GM18511 (cell line): Measurements from ENCODE around the gene CD151.
A peak's percentile ranks its signal among the peaks of the same experiment; 100 is the strongest.

Source experiments
- ATAC-seq: cut with Tn5 transposase; IDR thresholded peaks from one replicate; pipeline ENCODE4 v1.9.1; 2021; ENCODE audit warnings: mild to moderate bottlenecking, moderate library complexity; ENCODE audit not compliant: unreplicated experiment

CD151 gene

DNA sequence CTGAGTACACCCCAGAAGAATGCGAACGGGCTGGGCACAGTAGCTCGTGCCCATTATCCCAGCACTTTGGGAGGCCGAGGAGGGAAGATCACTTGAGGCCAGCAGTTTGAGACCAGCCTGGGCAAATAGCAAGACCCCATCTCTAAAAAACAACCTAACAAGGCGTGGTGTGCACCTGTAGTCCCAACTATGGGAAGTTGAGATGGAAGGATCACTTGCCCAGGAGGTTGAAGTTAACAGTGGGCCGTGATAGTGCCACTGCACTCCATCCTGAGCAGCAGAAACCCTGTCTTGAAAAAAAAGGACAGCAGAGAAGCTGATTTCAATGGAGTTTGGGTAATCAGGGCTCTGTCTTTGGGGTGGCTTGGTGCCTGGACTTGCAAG lies 19.7 kb upstream of the CD151 start:
- ATAC-seq: no peak

DNA sequence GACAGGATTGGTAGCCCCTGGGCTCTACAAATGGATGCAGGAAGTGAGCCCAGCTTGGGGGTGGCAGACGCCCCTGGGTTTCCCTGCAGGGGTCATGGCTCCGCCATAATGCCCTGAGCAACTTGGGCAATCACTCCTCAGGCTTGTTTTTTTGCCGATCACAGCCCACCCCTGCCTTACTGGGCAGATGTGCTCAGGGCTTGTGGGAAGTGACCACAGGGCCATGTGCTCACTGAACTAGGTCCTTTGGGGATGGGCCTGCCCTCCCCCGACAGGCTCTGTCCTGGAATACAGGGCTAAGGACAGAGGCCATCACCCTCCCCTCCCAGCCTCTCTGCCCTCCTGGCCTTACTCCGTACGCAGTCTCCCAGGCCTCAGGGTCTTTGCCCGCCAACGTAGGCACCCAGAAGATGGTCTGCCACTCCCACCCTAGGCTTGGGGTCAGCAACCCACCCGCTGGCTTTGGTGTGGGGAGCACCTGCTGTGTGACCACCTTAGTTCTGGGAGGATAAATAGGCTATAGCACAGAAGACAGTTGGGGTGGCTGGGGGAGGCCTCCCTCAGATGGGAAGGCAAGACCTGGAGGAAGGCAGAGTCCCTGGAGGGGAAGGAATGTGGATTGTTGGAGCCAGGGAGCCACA lies 19.2 kb upstream of the CD151 start:
- ATAC-seq: no peak

DNA sequence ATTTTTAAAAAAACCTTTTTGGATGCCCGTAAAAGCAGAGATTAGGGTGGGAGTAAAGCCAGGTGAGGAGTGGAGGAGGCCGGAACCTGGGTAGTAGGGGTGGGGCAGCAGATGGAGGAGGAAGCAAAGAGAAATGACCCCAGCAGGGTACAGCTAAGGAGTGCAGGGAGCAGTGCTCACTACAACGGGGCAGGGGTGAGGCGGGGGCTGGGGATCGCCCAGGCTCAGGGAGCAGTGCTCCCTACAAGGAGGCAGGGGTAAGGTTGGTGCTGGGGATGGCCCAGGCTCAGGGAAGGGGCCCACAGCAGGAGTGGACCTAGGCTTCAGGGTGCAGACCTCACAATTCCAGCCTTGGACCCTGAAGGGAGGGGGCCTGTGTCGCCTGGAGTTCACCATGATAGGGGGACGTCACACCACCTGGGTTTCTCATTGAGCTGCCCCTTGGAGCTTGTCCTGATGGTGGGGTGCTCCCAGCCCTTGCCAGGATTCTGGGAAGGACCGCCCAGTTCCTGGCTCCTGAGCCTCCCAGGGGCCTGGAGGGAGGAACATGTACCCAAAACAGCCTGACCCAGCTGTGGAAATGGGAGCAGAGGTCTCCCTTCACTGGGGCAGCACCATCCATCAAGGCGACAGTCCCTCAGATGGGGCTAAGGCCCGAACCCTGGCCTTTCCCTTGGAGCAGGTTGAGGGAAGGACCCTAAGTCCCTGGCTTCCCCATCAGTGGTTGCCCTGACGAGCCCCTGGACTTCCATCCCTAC lies 16.9 kb upstream of the CD151 start:
- no peak for ATAC-seq

DNA sequence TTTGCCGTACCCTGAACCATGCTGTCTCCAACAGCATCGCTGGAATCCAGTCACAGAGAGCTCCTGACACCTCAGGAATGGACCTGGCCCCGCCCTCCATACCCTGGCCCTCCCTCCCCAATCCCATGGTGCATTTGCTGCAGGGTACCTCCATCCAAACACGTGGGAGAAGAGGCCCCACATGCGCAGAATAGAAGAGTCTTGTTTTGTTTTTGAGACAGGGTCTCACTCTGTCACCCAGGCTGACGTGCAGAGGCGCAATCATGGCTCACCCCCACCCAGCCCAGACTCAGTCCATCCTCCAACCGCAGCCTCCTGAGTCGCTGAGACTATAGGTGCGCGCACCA lies 16.3 kb upstream of the CD151 start:
- no peak for ATAC-seq

DNA sequence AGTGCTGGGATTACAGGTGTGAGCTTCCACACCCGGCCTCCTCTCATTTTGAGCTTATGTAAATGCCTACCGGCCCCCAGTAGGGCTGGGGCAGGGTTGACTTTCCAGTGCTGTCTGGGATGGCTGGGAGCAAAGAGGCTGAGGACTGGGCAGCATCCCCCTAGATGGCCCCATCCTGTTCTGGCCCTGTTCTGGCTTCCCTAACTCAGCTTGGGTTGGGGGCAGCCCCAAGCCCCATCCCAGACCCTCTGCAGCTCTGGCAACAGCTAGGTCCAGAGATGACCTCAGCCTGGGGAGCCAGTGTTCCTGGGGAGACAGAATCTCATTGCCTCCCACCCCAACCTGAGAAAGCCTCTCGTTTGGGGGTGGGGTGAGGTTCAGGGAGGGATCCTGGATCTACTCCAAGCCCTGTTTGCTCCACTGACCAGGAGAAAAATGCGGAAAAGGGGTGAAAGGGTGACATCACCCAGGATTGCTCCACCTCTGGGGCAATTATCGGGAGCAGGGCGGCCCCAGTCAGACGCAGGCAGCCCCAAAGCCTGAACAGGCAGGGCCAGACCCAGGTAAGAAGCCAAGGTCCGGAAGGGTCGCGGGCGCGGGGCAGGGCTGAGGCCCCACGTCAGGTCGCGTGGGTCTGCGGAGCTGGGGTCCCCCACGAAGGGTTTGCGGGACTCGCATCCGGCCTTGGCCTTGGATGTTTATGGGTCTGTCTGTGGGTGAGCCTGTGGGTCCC lies 14.2 kb upstream of the CD151 start, which contains the start of gene PNPLA2:
Gene PNPLA2 (plus strand): TSS at position 519 of the 733 bp plus-strand sequence. CDS start 805 bp downstream, outside the sequence.
- ATAC-seq: no peak

DNA sequence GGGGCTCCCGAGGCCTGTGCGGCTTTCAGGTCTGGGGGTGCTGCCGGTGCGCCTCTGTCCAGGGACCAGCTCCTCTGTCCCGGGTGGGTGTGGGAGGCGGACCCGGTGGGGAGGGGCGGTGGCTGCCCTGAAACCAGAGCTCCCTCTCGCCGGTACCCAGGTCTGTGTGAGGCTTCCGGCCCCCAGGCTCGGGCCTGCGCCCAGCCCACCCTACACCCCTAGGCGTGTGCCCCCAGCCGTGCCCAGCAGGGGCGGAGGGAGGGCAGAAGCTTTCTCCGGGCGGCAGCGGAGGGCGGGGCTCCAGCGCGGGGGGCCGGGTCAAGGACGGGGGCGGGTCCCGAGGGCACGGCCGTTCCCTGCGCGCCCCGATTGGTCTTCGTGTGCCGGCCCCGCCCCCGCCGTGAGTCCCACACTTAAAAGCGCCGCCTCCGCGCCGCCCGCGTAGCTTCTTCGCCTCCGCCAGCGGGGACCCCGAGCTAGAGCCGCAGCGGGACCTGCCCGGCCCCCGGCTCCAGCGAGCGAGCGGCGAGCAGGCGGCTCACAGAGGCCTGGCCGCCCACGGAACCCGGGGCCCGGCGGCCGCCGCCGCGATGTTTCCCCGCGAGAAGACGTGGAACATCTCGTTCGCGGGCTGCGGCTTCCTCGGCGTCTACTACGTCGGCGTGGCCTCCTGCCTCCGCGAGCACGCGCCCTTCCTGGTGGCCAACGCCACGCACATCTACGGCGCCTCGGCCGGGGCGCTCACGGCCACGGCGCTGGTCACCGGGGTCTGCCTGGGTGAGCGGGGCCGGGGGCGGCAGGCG lies 13.4 kb upstream of the CD151 start:
- peak; percentile 71 for ATAC-seq

GRCh38 chr11:819943-820649 lies 12.7 kb upstream of the CD151 start:
- ATAC-seq: peak; percentile 77

GRCh38 chr11:820655-821511 lies 11.9 kb upstream of the CD151 start:
- ATAC-seq: no peak

DNA sequence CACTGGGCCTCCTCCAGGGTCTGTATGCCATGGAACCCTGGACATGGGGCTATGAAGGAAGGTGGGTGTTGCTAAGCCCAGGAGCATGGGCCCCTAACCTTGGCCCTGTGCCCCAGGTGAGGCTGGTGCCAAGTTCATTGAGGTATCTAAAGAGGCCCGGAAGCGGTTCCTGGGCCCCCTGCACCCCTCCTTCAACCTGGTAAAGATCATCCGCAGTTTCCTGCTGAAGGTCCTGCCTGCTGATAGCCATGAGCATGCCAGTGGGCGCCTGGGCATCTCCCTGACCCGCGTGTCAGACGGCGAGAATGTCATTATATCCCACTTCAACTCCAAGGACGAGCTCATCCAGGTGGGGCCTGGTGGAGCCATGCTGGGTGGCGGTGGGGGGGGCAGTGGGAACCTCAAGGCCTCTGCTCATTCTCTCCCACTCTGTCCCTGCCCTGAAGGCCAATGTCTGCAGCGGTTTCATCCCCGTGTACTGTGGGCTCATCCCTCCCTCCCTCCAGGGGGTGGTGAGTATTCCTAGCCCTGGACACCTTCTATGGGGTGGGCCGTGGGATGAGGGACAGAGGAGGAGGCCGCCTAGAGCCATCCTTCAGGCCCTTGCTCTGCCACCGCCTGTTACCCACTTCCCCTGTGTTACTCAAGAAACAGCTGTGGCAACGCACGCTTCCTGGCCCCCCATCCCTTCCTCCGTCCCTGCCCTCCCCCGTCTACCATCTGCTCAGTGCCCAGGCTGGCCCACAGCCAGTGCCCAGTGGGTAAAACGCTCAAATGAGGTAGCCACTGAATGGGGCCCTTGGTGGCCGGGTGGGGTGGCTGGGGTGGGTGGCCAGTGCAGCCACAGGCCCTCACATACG lies 11.0 kb upstream of the CD151 start:
- no peak for ATAC-seq

- no peak for ATAC-seq
Observed at GRCh38 chr11:823441-824291, 9.1 kb upstream of the CD151 start.

GRCh38 chr11:824292-824880 lies 8.4 kb upstream of the CD151 start:
- no peak for ATAC-seq

- no peak for ATAC-seq
Observed at GRCh38 chr11:824942-825341, 7.8 kb upstream of the CD151 start.

DNA sequence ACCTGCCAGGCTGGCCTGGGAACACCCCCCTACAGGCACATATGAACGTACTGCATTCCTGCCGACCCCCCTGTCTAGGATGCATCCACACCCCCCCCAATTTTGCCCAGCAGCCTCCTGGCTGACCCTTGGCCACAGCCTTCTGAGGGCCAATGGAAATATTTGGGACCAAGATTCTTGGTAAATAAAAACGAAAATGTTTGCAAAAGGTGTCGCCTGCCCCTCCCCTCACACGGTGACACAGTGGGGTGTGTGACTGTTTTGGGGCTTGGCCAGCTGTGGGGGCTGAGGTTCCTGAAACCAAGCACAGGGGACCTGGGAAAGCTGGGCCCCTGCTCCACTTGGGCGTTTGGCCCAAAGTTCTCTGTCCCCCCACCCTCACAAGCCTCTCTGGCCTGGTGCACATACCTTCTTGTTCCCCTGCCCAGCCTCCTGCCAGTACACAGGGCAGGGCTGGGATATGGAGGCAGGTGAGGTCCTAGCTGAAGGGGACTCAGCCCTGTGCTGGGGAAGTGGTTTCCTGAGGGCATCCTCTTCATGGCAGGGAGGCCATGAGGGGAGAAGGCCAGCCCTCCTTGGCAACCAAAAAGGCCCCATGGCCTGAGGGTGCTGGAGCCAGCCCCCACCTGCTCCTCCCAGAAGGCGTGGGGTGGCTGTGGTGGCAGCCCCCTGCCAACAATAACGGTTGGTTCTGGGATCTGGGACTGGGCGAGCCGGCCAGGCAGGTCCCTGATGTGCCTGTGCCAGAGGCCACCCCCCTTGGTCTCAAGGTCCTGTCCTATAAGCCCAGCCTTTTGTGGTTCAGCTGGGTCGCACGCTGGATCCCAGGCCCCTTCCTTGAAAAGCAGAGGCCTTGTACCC lies 7.2 kb upstream of the CD151 start:
- no peak for ATAC-seq

- no peak for ATAC-seq
Observed at GRCh38 chr11:826227-826621, 6.5 kb upstream of the CD151 start.

DNA sequence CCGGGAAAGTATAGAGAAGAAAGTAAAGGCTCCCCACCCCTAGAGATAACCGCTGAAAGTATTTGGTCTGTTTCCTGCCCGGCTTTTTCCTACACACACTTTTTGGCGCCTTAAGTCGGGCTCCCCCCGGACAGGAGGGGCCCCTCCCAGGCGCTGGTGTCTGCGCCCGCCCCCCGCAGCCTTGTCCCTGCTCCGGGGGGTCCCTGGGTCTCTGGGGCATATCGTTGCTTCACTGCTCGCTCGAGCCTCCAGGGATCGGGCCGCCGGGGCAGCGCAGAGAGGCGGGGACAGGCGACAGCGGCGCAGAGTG lies 6.0 kb upstream of the CD151 start:
- ATAC-seq: no peak

DNA sequence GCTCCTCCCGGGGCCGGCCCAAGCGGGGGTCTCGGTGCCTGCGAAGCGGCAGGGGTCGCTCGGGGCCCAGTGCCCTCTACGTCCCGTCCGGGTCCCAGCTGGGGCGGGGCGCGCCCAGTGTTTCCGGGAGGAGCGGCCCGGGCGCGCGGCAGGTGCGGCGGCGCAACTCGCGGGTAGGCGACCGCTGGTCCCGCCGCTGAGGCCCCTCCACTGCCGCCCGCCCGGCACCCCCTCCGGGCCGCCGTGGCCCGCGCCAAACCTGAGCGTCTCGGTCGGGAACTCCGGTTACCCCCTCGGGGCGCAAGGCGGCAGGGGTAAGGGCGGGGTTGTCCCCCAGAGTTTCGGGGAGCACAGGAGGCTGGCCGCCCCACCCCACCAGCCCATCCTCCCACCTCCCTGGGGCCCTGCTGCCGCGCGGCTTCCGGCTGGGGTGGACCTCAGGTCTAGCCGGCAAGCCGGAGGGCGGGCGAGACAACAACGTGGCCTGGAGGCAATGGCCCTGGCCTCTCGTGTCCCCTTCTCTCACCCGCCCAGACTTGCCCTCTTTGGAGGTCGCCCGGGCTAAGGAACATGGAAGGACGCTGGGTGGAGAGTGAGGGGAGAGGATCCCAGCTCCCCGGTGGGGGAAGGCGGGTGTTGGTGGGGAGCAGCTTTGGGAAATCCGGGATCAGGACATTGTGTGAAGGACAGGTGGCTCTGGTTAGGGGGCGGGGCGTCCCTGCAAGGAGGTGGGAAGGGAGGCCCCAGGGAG lies 5.4 kb upstream of the CD151 start:
- no peak for ATAC-seq
